Measurements from ENCODE around the gene PTPRA. TPM values are rescaled to one million over a fixed set of nuclear protein-coding genes. Genes with fewer than 3 reads are reported as not detected.
A peak's percentile ranks its signal among the peaks of the same experiment; 100 is the strongest.

Gene PTPRA
- total and polyA plus RNA-seq, 2 of the 4 experiments (the other 2 are of a cell fraction), result 35.0 to 50.0 TPM

DNA sequence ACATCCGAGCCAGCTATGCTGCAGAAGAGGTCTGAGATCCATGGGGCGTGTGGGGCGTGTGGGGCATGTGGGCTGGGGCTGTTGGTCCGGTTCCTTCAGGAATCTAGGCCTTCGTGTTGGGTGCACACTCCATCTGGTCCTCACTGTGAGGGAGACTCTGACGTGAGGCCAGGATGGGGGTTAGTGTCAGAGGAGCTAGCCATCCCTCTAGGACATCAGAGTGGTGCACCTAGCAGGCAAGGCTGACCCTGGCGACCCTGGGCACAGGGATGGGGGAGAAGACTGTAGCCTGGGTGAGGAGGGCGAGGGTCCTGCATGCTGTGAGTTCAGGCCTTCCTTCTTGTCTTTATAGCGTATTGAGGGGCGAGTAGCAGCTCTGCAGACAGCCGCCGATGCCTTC is 8.7 kb upstream of the PTPRA start (continued):
- TF ChIP-seq USF2 (IDR thresholded peaks at IDR 0.05; ENCODE audit: low read depth, low read length) (no peak), MXI1 (IDR thresholded peaks at IDR 0.05; ENCODE audit: borderline replicate concordance, low read depth, low read length) (no peak)

GRCh38 chr20:2865101-2865500 is 8.2 kb upstream of the PTPRA start:
- Histone ChIP-seq H4K91ac (ENCODE audit: insufficient read depth, low read depth, low read length) (no peak overlapping the region), H2BK120ac (ENCODE audit: low read depth, low read length) (no peak overlapping the region), H3K23ac (ENCODE audit: low read depth, low read length) (no peak overlapping the region), H3K9me3 (ENCODE audit: control insufficient read depth, insufficient read depth, low read length) (no peaks in the 10 kb centered on the region), H3K14ac (replicated peaks; ENCODE audit: low read depth, low read length) (no peak overlapping the region), H3K4me3 (ENCODE audit: insufficient read depth, low read depth, low read length) (no peak overlapping the region), H3K27ac (ENCODE audit: insufficient read depth, low read length) (no peak overlapping the region), H3K4ac (ENCODE audit: low read depth, low read length) (no peak overlapping the region), H3K4me2 (ENCODE audit: low read depth, low read length) (no peak overlapping the region), H3K18ac (ENCODE audit: low read depth, low read length) (no peak overlapping the region), H4K5ac (ENCODE audit: low read depth, low read length) (no peak overlapping the region), H3K79me1 (ENCODE audit: low read depth in 1 of 2, low read length in 2 of 2) (peaks cover 0 to 8% of the 10 kb centered on the region in 2 experiments; a peak in 2 of 4 replicates), H2AFZ (replicated peaks; ENCODE audit: low read length, poor library complexity) (peak overlapping the region; percentile 5), H3K9me1 (ENCODE audit: insufficient read depth, low read length) (peaks cover 6% of the 10 kb centered on the region; the same call in 1 of the 2 replicates), H2BK15ac (ENCODE audit: low read depth, low read length) (no peak overlapping the region), H3K9ac (ENCODE audit: low read depth, low read length) (no peak overlapping the region), H4K8ac (ENCODE audit: low read depth in 2 of 2, low read length in 2 of 2) (no peak overlapping the region), H3K56ac (ENCODE audit: extremely low read depth, insufficient read depth, low read length) (no peak overlapping the region), H2BK5ac (ENCODE audit: low read depth, low read length, poor library complexity, severe bottlenecking) (no peak overlapping the region), H2AK9ac (replicated peaks; ENCODE audit: low read depth, low read length, poor library complexity) (no peak overlapping the region), H2AK5ac (ENCODE audit: low read depth, low read length) (no peak overlapping the region), H3K27me3 (ENCODE audit: control insufficient read depth, insufficient read depth, low read length) (no peaks in the 10 kb centered on the region), H3K36me3 (ENCODE audit: control insufficient read depth, insufficient read depth, low read length) (peaks cover 61% of the 10 kb centered on the region), H3K4me1 (ENCODE audit: control insufficient read depth, insufficient read depth, low read length) (no peaks in the 10 kb centered on the region), H2BK20ac (ENCODE audit: low read depth, low read length) (no peak overlapping the region), H4K20me1 (ENCODE audit: insufficient read depth, low read length) (no peaks in the 10 kb centered on the region; the same call in 1 of the 2 replicates)
- POLR2A ChIA-PET (ENCODE audit: unreplicated experiment), result no interaction called here
- dilution Hi-C loops (cut with HindIII; ENCODE audit: low sequenced_read_pairs, unreplicated experiment), result no loop called here
- DNase-seq (no peak), ATAC-seq (ENCODE audit: low read depth) (no peak)
- no TSS peak for BruUV-seq (replicated peaks)
- in situ Hi-C loops (cut with MboI; ENCODE audit: low sequenced_read_pairs), result no loop called here
- WGBS, 2 experiments (ENCODE audit: extremely low coverage in 2 of 2, insufficient read length in 1 of 2), result no CpG with 5 or more reads among the region's 10 CpGs
- CTCF ChIA-PET, result no interaction called here
- intact Hi-C loops (cut with micrococcal nuclease), result no loop called here
- TF ChIP-seq, protein P1, sequence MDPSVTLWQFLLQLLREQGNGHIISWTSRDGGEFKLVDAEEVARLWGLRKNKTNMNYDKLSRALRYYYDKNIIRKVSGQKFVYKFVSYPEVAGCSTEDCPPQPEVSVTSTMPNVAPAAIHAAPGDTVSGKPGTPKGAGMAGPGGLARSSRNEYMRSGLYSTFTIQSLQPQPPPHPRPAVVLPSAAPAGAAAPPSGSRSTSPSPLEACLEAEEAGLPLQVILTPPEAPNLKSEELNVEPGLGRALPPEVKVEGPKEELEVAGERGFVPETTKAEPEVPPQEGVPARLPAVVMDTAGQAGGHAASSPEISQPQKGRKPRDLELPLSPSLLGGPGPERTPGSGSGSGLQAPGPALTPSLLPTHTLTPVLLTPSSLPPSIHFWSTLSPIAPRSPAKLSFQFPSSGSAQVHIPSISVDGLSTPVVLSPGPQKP (IDR thresholded peaks at IDR 0.05; ENCODE audit: borderline replicate concordance, low read depth, low read length), result no peak
- TF ChIP-seq RCOR1 (IDR thresholded peaks at IDR 0.05; ENCODE audit: insufficient replicate concordance, low read length), result no peak
- no peak for TF ChIP-seq MAFK (IDR thresholded peaks at IDR 0.05; ENCODE audit: low read depth, low read length)
- TF ChIP-seq RAD21 (IDR thresholded peaks at IDR 0.05; ENCODE audit: low read length), result no peak
- TF ChIP-seq CTCF (conservative IDR thresholded peaks at IDR 0.05; ENCODE audit: low read depth, low read length), result no peak
- TF ChIP-seq FOS (IDR thresholded peaks at IDR 0.05; ENCODE audit: low read depth, low read length), result no peak
- no peak for TF ChIP-seq CEBPB (IDR thresholded peaks at IDR 0.05; ENCODE audit: low read depth, low read length)
- no peak for TF ChIP-seq NFE2L2 (IDR thresholded peaks at IDR 0.05; ENCODE audit: low read depth, low read length)
- TF ChIP-seq RFX5 (IDR thresholded peaks at IDR 0.05; ENCODE audit: low read depth, low read length), result no peak
- no peak for TF ChIP-seq SMC3 (IDR thresholded peaks at IDR 0.05; ENCODE audit: low read depth, low read length)
- TF ChIP-seq USF2 (IDR thresholded peaks at IDR 0.05; ENCODE audit: low read depth, low read length), result no peak
- no peak for TF ChIP-seq MAZ (IDR thresholded peaks at IDR 0.05; ENCODE audit: borderline replicate concordance, low read depth, low read length)

Measured in IMR-90 (cell line).